Panc1 (cell line): ENCODE results near the gene HMGXB4. TPM values are rescaled to one million over a fixed set of nuclear protein-coding genes. Genes with fewer than 3 reads are reported as not detected.
A peak's percentile ranks its signal among the peaks of the same experiment; 100 is the strongest.

Experiments used
- ATAC-seq: fragments of 200-7000 bp; cut with Tn5 transposase; 2 replicates; pipeline ENCODE4 v1.9.1; 2020; ENCODE audit warnings: mild to moderate bottlenecking, moderate library complexity
- BruUV-seq: library from RNA; stranded (reverse); fragments of 400-500 nt; replicated peaks from 2 replicates; lab custom pipeline; 2021; lab: Mats Ljungman, UMichigan
- CTCF ChIA-PET: fragments of 300-600 bp; sonication (Branson Sonifier 250); formaldehyde crosslinking; loops from one replicate; lab custom pipeline; 2022; ENCODE audit warnings: antibody characterized with exemption; lab: Charles Lee
- POLR2A ChIA-PET: fragments of 300-600 bp; sonication (Branson Sonifier 250); formaldehyde crosslinking; loops from one replicate; lab custom pipeline; 2022; ENCODE audit warnings: antibody characterized with exemption; lab: Charles Lee
- DNase-seq: peaks from one replicate; pipeline ENCODE4 v3.0.0-alpha.2; 2010; ENCODE audit warnings: low read depth, low spot score
- H3K27ac ChIP-seq: 2 replicates; pipeline ENCODE4 v1.5.1; 2011; ENCODE audit warnings: mild to moderate bottlenecking, low read length, inconsistent platforms
- H3K27me3 ChIP-seq: fragments of 200-500 bp; sonication (Bioruptor generic); 2 replicates; pipeline ENCODE4 v1.6.0; 2014; ENCODE audit warnings: low read length, inconsistent platforms; ENCODE audit not compliant: control insufficient read depth, insufficient read depth
- H3K36me3 ChIP-seq: fragments of 200-500 bp; sonication (Bioruptor generic); 2 replicates; pipeline ENCODE4 v1.5.1; 2014; ENCODE audit warnings: inconsistent platforms, mild to moderate bottlenecking, low read length, moderate library complexity; ENCODE audit not compliant: control insufficient read depth, insufficient read depth
- H3K4me1 ChIP-seq: 2 replicates; pipeline ENCODE4 v1.5.1; 2011; ENCODE audit warnings: inconsistent platforms, mild to moderate bottlenecking, low read length, moderate library complexity; ENCODE audit not compliant: control insufficient read depth, insufficient read depth
- H3K4me3 ChIP-seq, 2 experiments: 2 replicates each; pipeline ENCODE4 v1.5.1; 2011 to 2012; ENCODE audit warnings: low read depth in 2 of 2, low read length in 2 of 2, mild to moderate bottlenecking in 2 of 2, inconsistent platforms in 1 of 2, moderate library complexity in 1 of 2
- H3K9me3 ChIP-seq: fragments of 200-500 bp; sonication (Bioruptor generic); 2 replicates; pipeline ENCODE4 v1.5.1; 2014; ENCODE audit warnings: low read depth, mild to moderate bottlenecking, inconsistent platforms, low read length, moderate library complexity; ENCODE audit not compliant: control insufficient read depth, insufficient read depth
- POLR2AphosphoS5 ChIP-seq: IDR thresholded peaks from 2 replicates; pipeline ENCODE4 v1.6.1; 2012; ENCODE audit warnings: mild to moderate bottlenecking, low read depth, low read length, moderate library complexity
- REST ChIP-seq, 2 experiments: IDR thresholded peaks; 2 replicates each; pipeline ENCODE4 v1.6.1; 2011 to 2012; ENCODE audit warnings: low read depth in 2 of 2, control low read depth in 1 of 2, low read length in 1 of 2, mild to moderate bottlenecking in 1 of 2, moderate library complexity in 1 of 2; ENCODE audit not compliant: insufficient read depth in 1 of 2
- SIN3A ChIP-seq: IDR thresholded peaks from 2 replicates; pipeline ENCODE4 v1.6.1; 2012; ENCODE audit warnings: low read depth, mild to moderate bottlenecking, low read length, moderate library complexity, borderline replicate concordance; ENCODE audit not compliant: insufficient read depth
- TCF7L2 ChIP-seq: IDR thresholded peaks from 2 replicates; pipeline ENCODE4 v1.6.1; 2011; ENCODE audit warnings: mild to moderate bottlenecking, low read depth, low read length, inconsistent platforms
- in situ Hi-C: cut with HindIII; loops from 2 replicates; pipeline ENCODE4 v1.10.0; 2016; ENCODE audit warnings: low sequenced_read_pairs, low pct_unique_long_range_greater_than_20kb
- intact Hi-C: fragments of 100-400 bp; cut with micrococcal nuclease; formaldehyde crosslinking; loops from one replicate; pipeline ENCODE4 v1.10.0; 2022; ENCODE audit not compliant: unreplicated experiment
- total RNA-seq: library from RNA; stranded (reverse); gene quantifications from one replicate; pipeline ENCODE4 v1.2.1, GENCODE V29; 2021; ENCODE audit not compliant: unreplicated experiment
- TF ChIP-seq, protein P1 (sequence below): fragments of 450-650 bp; IDR thresholded peaks from 2 replicates; pipeline ENCODE4 v1.5.1; 2017; ENCODE audit warnings: mild to moderate bottlenecking

Gene HMGXB4
- total RNA-seq, 1 experiment from 2014 or later, result 23.7 TPM

- H3K36me3 ChIP-seq, result peaks cover 7% of the 10 kb centered on the region
- DNase-seq (no peak), ATAC-seq (no peak)
- no peak overlapping the region for H3K4me3 ChIP-seq
- TF ChIP-seq TCF7L2, result no peak
- no peak for TF ChIP-seq POLR2AphosphoS5
- TF ChIP-seq SIN3A, result no peak
- TF ChIP-seq, protein P1, sequence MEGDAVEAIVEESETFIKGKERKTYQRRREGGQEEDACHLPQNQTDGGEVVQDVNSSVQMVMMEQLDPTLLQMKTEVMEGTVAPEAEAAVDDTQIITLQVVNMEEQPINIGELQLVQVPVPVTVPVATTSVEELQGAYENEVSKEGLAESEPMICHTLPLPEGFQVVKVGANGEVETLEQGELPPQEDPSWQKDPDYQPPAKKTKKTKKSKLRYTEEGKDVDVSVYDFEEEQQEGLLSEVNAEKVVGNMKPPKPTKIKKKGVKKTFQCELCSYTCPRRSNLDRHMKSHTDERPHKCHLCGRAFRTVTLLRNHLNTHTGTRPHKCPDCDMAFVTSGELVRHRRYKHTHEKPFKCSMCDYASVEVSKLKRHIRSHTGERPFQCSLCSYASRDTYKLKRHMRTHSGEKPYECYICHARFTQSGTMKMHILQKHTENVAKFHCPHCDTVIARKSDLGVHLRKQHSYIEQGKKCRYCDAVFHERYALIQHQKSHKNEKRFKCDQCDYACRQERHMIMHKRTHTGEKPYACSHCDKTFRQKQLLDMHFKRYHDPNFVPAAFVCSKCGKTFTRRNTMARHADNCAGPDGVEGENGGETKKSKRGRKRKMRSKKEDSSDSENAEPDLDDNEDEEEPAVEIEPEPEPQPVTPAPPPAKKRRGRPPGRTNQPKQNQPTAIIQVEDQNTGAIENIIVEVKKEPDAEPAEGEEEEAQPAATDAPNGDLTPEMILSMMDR, result no peak
- TF ChIP-seq REST (IDR thresholded peaks at IDR 0.05; ENCODE audit: insufficient read depth in 1 of 2, low read depth in 2 of 2, low read length in 1 of 2), result no peak
- in situ Hi-C loops (no loop called here), intact Hi-C loops (no loop called here)
- POLR2A ChIA-PET, result no interaction called here
- no peaks in the 10 kb centered on the region for H3K9me3 ChIP-seq
- CTCF ChIA-PET, result no interaction called here
- H3K27me3 ChIP-seq, result no peaks in the 10 kb centered on the region
- BruUV-seq, result no TSS peak
- peaks cover 7% of the 10 kb centered on the region for H3K4me1 ChIP-seq
- no peak overlapping the region for H3K27ac ChIP-seq
Observed at GRCh38 chr22:35296051-35296450, 38.8 kb downstream of the HMGXB4 start.

GRCh38 chr22:35299217-35299672 is 42.0 kb downstream of the HMGXB4 start:
- peak; percentile 52 for ATAC-seq
- in situ Hi-C loops (no loop called here), intact Hi-C loops (no loop called here)
- no peak for TF ChIP-seq REST (IDR thresholded peaks at IDR 0.05; ENCODE audit: insufficient read depth in 1 of 2, low read depth in 2 of 2, low read length in 1 of 2)
- TF ChIP-seq, protein P1, result no peak
- TF ChIP-seq POLR2AphosphoS5, result no peak
- TF ChIP-seq SIN3A, result no peak
- TF ChIP-seq TCF7L2, result no peak
- peak overlapping the region; percentile 79 to 84 for H3K4me3 ChIP-seq
- peaks cover 9% of the 10 kb centered on the region for H3K4me1 ChIP-seq
- ChIA-PET CTCF (no interaction called here), POLR2A (no interaction called here)
- H3K27me3 ChIP-seq, result no peaks in the 10 kb centered on the region
- peaks cover 2% of the 10 kb centered on the region; the same call in 1 of the 2 replicates for H3K36me3 ChIP-seq
- peak; percentile 15 for DNase-seq
- H3K27ac ChIP-seq, result peak overlapping the region; percentile 83
- no peaks in the 10 kb centered on the region for H3K9me3 ChIP-seq
- TSS peak; percentile 74 for BruUV-seq
